Small intestine (tissue), 4 donors: Measurements from ENCODE around the gene NEIL3. TPM values are rescaled to one million over a fixed set of nuclear protein-coding genes. Genes with fewer than 3 reads are reported as not detected.

Experiments
- polyA plus RNA-seq, 4 donors: library from polyadenylated mRNA; stranded (reverse) in 3 of 4; unstranded in 1 of 4; fragments of 200-250 nt in 3 of 4; fragments of 120-200 nt in 1 of 4; gene quantifications; one replicate each; pipeline versions ENCODE4 v1.2.1 to v1.2.3, GENCODE V29; 2013
- donor health status: healthy with polysubstance abuse.
- donor health status: Bipolar disorder and iron deficiency.
- donor health status: healthy.

The NEIL3 gene
- polyA plus RNA-seq, 4 donors = 2.8 to 3.4 TPM; not detected in 2

Other genes with a start within 250 kb of the NEIL3 start
- 10 to 100 TPM in 1 of 4 donors, 1 to 10 TPM in 3; 6.0 to 32.2 (median 8.7) TPM for gene AGA, start 132.6 kb downstream of the NEIL3 start, polyA plus RNA-seq